IPS DF 6.9 (cell line): ENCODE measurements around the gene ANKRD23.
A peak's percentile ranks its signal among the peaks of the same experiment; 100 is the strongest.

Experiments used
- DNase-seq: peaks from one replicate; pipeline ENCODE4 v3.0.0-alpha.2; 2013; ENCODE audit warnings: low read depth, low spot score
- H3K27ac ChIP-seq: one replicate; pipeline ENCODE4 v1.5.1; 2013; ENCODE audit warnings: low read length, control low read depth
- H3K27me3 ChIP-seq: 2 replicates; pipeline ENCODE4 v1.6.1; 2013; ENCODE audit warnings: mild to moderate bottlenecking, low read length; ENCODE audit not compliant: control insufficient read depth, insufficient read depth
- H3K36me3 ChIP-seq: 2 replicates; pipeline ENCODE4 v1.6.1; 2013; ENCODE audit warnings: low read length; ENCODE audit not compliant: control insufficient read depth, insufficient read depth
- H3K4me1 ChIP-seq: 2 replicates; pipeline ENCODE4 v1.6.1; 2013; ENCODE audit warnings: low read length; ENCODE audit not compliant: control insufficient read depth, insufficient read depth
- H3K4me3 ChIP-seq: 2 replicates; pipeline ENCODE4 v1.5.1; 2013; ENCODE audit warnings: mild to moderate bottlenecking, low read length
- H3K9me3 ChIP-seq: 2 replicates; pipeline ENCODE4 v1.6.1; 2013; ENCODE audit warnings: low read length, inconsistent platforms; ENCODE audit not compliant: control insufficient read depth, insufficient read depth
- WGBS: extraction: QIAGEN DNeasy Blood & Tissue Kit; methylation state at CpG from one replicate; pipeline ENCODE4 v1.1.7; 2013; ENCODE audit warnings: mixed read lengths, missing lambda C conversion rate; ENCODE audit not compliant: insufficient read length, insufficient coverage; 5-methylcytosine and 5-hydroxymethylcytosine counted together

Gene ANKRD23

DNA sequence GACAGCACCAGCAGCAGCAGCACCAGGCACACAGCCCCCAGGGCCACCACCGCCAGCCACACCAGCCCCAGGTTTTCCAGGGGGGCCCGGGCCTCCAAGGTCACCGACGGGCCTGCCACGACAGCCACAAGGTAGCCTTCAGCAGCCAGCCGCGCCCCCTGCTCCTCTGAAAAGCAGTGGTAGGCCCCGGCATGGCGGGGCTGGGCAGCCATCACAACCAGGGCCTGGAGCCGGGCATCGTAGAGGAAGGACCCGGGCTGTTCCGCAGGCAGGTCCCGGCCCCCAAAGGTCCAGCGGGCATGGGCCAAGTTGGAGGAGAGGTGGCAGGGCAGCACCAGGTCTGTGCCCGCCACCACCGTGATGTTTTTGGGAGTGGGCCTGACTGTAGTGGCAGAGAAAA is 17.3 kb upstream of the ANKRD23 start:
- Histone ChIP-seq H3K27ac (no peak overlapping the region), H3K27me3 (no peaks in the 10 kb centered on the region), H3K4me3 (no peak overlapping the region), H3K9me3 (no peaks in the 10 kb centered on the region), H3K36me3 (peaks cover 49% of the 10 kb centered on the region), H3K4me1 (peaks cover 2% of the 10 kb centered on the region; the same call in 1 of the 2 replicates)
- no peak for DNase-seq
- WGBS = no CpG with 5 or more reads among the region's 17 CpGs

DNA sequence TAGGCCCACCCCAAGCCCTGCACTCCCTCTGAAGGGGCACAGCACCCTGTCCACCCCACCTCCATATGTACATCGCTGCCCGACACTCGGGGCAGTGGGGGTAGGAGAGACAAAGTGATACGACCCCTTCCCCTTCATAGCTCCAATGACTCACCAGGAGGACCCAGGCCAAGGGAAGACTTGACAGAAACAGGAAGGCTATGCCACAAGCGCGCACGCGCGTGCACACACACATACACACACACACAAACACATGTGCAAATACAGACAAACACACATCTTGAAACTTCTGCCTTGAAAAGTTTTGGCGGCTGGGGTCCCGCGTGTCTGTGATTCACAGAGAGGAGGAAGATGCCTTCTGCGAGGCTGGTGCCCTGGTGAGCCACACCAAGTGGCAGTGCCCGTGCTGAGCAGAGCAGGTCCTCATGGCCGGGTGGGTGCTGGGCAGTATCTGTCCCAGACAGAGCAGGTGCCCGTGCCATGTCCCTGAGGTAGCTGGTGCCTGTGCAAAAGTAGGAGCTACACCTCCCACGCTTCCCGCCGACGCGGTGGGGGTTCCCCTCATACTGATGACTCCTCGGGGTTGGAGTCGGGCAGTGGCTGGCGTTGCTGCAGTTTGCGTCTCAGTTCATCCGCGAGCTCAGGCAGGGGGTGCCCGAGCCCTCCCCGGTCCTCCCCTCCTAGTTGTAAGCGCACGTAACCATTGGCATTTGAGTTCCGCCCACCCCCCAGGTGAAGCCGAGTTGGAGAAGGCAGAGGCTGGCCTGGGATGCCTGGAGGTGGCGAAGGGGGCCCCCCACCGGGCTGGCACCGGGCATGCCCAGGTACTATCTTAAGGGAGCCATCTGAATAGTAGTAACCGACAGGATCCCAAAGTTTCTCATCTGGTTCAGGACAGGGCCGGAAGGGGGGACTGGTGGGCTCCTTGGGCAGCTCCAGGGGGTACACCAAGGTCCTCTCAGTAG is 16.5 kb upstream of the ANKRD23 start:
- Histone ChIP-seq H3K9me3 (no peaks in the 10 kb centered on the region), H3K27ac (no peak overlapping the region), H3K4me3 (no peak overlapping the region), H3K27me3 (no peaks in the 10 kb centered on the region), H3K4me1 (peaks cover 2% of the 10 kb centered on the region; the same call in 1 of the 2 replicates), H3K36me3 (peaks cover 42% of the 10 kb centered on the region)
- no peak for DNase-seq
- WGBS = no CpG with 5 or more reads among the region's 38 CpGs

DNA sequence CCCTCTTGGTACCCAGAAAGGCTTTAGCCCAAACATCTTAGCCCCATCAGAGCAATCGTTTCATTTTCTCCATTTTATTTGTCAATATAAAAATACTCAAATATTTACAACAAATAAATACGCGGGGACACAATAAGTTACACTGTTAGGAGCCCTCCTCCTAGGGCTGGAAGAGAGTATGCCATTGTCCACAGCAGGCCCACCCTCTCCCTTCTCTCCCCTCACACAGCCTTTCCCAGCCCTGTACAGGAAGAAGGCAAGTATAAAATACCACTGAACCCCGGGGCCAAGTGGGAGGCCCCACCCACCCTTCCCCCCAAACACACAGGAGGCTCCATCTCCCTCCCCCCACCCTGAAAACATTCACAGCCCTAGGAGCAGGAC is 15.9 kb upstream of the ANKRD23 start:
- H3K9me3 ChIP-seq = no peaks in the 10 kb centered on the region
- no peak overlapping the region for H3K27ac ChIP-seq
- WGBS = 100% methylated on average over 3 of the region's 4 CpGs
- H3K4me1 ChIP-seq = peaks cover 2% of the 10 kb centered on the region; the same call in 1 of the 2 replicates
- no peak overlapping the region for H3K4me3 ChIP-seq
- peaks cover 35% of the 10 kb centered on the region for H3K36me3 ChIP-seq
- no peaks in the 10 kb centered on the region for H3K27me3 ChIP-seq
- no peak for DNase-seq

DNA sequence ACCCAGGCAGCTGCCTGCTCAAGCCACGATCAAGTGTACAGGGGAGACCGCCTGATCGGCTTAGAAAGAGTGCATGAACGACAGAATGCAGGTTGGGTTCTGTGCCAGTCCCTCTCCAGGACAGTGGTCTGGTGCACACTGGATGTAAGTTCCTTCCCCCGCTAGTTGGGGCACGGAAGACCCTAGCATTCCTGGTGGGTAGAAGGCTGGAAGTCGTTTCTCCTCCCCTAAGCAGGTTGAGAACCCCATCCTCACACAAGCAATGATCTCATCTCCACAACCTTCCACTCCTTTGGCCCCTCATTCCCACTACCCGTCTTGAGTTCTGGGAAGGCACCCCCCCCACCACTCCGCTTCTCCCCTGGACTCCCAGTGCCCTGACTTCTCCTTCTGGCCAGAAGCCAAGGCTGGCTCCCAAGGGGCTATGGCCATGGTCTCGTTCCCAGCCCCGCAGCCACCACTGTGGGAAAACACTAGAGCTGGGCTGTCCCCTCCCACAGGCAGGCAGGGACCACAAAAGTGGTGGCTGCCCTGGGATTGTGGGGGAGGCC is 15.4 kb upstream of the ANKRD23 start:
- WGBS = no CpG with 5 or more reads among the region's 11 CpGs
- no peak overlapping the region for H3K27ac ChIP-seq
- H3K27me3 ChIP-seq = no peaks in the 10 kb centered on the region
- peak overlapping the region; percentile 4; the same call in 1 of the 2 replicates for H3K4me3 ChIP-seq
- peaks cover 2% of the 10 kb centered on the region; the same call in 1 of the 2 replicates for H3K4me1 ChIP-seq
- H3K9me3 ChIP-seq = no peaks in the 10 kb centered on the region
- peaks cover 31% of the 10 kb centered on the region for H3K36me3 ChIP-seq
- no peak for DNase-seq

DNA sequence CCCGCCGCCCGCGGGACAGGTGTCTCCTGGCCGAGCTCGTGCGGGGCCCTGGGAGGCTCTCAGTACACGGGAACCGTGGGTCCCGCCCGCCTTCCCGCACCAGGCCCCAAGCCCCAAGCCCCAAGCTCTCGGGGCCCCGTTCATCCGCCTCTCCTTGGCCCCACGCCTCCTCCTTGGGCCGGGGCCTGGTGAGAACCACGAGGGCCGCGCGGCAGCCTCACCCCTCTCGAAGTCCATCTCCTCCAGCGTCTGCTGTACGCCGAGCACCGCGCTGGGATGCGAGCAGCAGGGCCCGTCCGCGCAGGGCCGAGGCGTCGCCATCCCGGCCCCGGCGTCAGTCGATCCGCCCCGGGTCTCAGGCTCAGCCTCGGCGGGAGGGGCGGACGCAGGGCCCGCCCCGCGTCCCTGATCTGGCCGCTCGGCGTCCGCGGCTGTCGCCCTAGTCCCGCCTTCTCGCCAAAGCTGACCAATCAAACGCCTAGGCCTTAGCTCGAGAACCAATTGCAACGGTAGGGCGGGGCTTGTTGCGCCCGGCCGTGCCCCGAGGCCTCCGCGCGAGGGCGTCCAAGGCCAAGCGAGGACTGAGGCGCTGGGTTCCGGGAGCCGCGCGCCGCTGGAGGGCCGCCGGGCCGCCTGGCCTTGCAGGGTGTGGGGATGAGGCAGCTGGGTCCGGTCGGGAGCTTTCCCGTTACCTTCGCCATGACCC is 14.0 kb upstream of the ANKRD23 start, which contains the start of gene ANKRD39:
ANKRD39 (minus strand) TSS at position 350 of the 706 bp plus-strand sequence; CDS start at position 321, 29 bp downstream.
- WGBS = no CpG with 5 or more reads among the region's 81 CpGs

DNA sequence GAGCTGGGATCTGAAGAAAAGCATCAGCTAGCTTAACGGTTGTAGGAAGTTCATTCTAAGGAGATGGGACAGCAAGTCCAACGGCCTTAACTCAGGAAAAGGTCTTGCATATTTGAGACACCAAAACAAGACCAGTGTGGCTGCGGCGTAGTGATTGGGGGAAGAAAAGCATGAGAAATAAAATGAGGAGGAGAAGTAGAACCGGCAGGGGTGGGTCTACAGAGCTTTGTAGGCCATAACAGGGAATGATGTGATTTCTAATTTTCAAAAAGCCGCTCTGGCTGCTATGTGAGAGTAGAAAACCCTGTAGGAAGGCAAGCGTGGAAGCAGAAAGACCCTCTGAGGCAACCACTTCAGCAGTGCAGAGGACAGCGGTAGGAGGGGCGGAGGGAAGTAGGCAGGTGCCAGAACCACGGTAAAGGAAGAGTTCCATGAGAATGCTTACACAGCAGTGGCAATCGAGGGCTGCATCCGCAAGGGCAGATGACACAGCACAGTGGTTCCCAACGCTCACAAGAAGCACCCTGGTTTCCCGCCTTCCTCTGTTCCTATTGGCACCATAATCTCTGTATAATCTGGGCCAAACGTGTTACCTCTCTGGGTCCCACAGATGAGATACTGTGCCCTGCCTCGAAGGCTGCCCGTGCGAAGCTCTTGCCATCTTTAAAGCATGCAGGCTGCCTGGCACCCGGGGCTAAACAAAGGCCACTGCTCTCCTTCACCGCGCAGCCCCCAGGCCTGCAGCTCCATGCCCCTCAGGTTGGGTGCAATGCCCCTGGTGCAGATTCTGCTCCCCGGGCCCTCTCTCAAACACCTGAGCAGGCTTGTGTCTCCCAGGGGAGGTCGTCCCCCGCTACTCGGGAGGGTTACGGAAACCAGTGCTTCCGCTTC is 13.2 kb upstream of the ANKRD23 start:
- DNase-seq = no peak
- no peak overlapping the region for H3K27ac ChIP-seq
- no CpG with 5 or more reads among the region's 27 CpGs for WGBS
- H3K4me1 ChIP-seq = peaks cover 2% of the 10 kb centered on the region; the same call in 1 of the 2 replicates
- H3K9me3 ChIP-seq = no peaks in the 10 kb centered on the region
- H3K27me3 ChIP-seq = no peaks in the 10 kb centered on the region
- peak overlapping the region; percentile 49; the same call in 1 of the 2 replicates for H3K4me3 ChIP-seq
- H3K36me3 ChIP-seq = peaks cover 17% of the 10 kb centered on the region

More for the DNA sequence above, 14.0 kb upstream of the ANKRD23 start, which contains the start of gene ANKRD39:
- peaks cover 21% of the 10 kb centered on the region for H3K36me3 ChIP-seq
- no peak within 1 kb of the TSS for H3K27ac ChIP-seq
- no peaks in the 10 kb centered on the region for H3K9me3 ChIP-seq
- peaks cover 2% of the 10 kb centered on the region; the same call in 1 of the 2 replicates for H3K4me1 ChIP-seq
- peak; percentile 98 for DNase-seq
- H3K4me3 ChIP-seq = peak within 1 kb of the TSS; percentile 49; the same call in 1 of the 2 replicates
- no peaks in the 10 kb centered on the region for H3K27me3 ChIP-seq

DNA sequence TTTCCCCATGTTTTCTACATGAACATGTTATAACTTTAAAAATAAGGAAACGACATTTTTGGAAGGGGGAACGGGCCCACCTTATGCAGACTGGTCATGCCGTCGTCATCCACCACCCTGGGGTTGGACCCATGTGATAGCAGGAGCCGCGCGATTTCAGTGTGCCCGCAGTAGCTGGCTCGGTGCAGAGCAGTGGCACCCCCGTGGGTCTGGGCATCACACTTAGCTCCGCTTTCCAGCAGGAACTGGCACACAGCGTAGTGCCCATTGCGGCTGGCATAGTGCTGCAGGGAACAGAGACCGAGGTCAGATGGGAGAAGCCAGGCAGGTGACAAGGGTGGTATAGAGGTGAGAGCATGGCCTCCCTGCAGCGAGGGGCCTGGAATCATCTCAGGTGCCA is 9.5 kb upstream of the ANKRD23 start:
- H3K4me1 ChIP-seq = no peaks in the 10 kb centered on the region
- WGBS = no CpG with 5 or more reads among the region's 15 CpGs
- no peak for DNase-seq
- no peak overlapping the region for H3K27ac ChIP-seq
- peaks cover 4% of the 10 kb centered on the region; the same call in 1 of the 2 replicates for H3K36me3 ChIP-seq
- H3K9me3 ChIP-seq = no peaks in the 10 kb centered on the region
- no peaks in the 10 kb centered on the region for H3K27me3 ChIP-seq
- H3K4me3 ChIP-seq = no peak overlapping the region

DNA sequence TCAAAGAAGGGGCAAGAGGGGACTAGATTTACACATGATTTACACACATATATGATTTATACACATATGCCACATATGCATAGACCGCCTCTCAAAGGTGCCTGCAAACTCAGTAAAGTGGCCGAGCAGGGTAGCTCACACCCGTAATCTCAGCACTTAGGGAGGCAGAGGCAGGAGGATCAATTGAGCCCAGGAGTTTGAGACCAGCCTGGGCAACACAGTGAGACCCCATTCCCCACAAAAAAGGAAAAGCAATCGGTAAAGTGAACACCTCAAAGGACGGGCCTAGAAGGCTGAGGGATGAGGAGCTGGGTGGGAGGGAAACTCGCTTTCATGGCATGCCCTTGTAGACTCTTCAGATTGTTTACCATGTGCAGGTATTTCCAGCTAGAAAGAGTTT is 8.8 kb upstream of the ANKRD23 start:
- Histone ChIP-seq H3K36me3 (peaks cover 9% of the 10 kb centered on the region; the same call in 1 of the 2 replicates), H3K9me3 (no peaks in the 10 kb centered on the region), H3K27ac (no peak overlapping the region), H3K4me1 (no peaks in the 10 kb centered on the region), H3K27me3 (no peaks in the 10 kb centered on the region), H3K4me3 (no peak overlapping the region)
- no CpG with 5 or more reads among the region's 6 CpGs for WGBS
- no peak for DNase-seq

DNA sequence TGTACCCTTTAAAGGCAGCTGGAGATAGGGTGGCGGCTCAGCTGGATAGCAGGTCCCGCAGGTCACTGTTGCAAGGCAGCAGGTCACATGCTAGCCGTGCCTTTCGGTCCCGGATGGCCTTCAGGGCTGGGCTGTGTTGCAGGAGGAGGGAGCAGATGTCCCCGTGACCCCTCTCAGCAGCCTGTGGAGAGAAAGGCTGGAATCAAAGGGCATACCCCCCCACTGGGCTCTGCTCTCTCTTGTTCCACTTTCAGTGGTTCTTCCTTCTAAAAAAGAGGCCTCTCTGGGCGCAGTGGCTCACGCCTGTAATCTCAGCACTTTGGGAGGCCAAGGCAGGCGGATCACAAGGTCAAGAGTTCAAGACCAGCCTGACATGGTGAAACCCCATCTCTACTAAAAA is 4.4 kb upstream of the ANKRD23 start:
- Histone ChIP-seq H3K4me3 (no peak overlapping the region), H3K27me3 (no peaks in the 10 kb centered on the region), H3K4me1 (no peaks in the 10 kb centered on the region), H3K9me3 (no peaks in the 10 kb centered on the region), H3K27ac (no peak overlapping the region), H3K36me3 (peaks cover 9% of the 10 kb centered on the region; the same call in 1 of the 2 replicates)
- DNase-seq = no peak
- whole genome bisulfite sequencing = no CpG with 5 or more reads among the region's 9 CpGs
